Keratinocyte (primary cell): ENCODE data around the gene OTOGL. TPM values are rescaled to one million over a fixed set of nuclear protein-coding genes. Genes with fewer than 3 reads are reported as not detected.

ENCODE experiments used
- DNase-seq: peaks from one replicate; pipeline ENCODE4 v3.0.0-alpha.2; 2011; ENCODE audit warnings: low read depth, missing footprints, low spot score
- FAIRE-seq: peaks from 2 replicates; lab custom pipeline; 2011; peaks lifted over from hg19 to GRCh38; lab: Jason Lieb, UNC
- H2AFZ ChIP-seq: 2 replicates; pipeline ENCODE4 v1.6.0; 2012; ENCODE audit warnings: low read length, control low read depth, inconsistent platforms; ENCODE audit not compliant: control insufficient read depth
- H3K27ac ChIP-seq: 2 replicates; pipeline ENCODE4 v1.5.1; 2011; ENCODE audit warnings: low read length; ENCODE audit not compliant: control insufficient read depth, insufficient read depth
- H3K27me3 ChIP-seq: 3 replicates; pipeline ENCODE4 v1.6.0; 2011; ENCODE audit warnings: low read length; ENCODE audit not compliant: control insufficient read depth, insufficient read depth; ENCODE audit errors: extremely low read depth
- H3K36me3 ChIP-seq, 2 experiments: 2 replicates in 1 of 2; 3 replicates in 1 of 2; pipeline ENCODE4 v1.5.1; 2011; ENCODE audit warnings: low read length in 2 of 2, mild to moderate bottlenecking in 1 of 2; ENCODE audit not compliant: control insufficient read depth in 2 of 2, insufficient read depth in 2 of 2; ENCODE audit errors: extremely low read depth in 1 of 2
- H3K4me1 ChIP-seq: 3 replicates; pipeline ENCODE4 v1.5.1; 2011; ENCODE audit warnings: low read length; ENCODE audit not compliant: control insufficient read depth, insufficient read depth; ENCODE audit errors: extremely low read depth
- H3K4me2 ChIP-seq: 3 replicates; pipeline ENCODE4 v1.6.0; 2011; ENCODE audit warnings: low read depth, low read length; ENCODE audit not compliant: control insufficient read depth, insufficient read depth; ENCODE audit errors: extremely low read depth
- H3K4me3 ChIP-seq, 3 experiments: fragments of 200-600 bp in 1 of 3; sonication (generic) in 1 of 3; 2 replicates in 2 of 3; 3 replicates in 1 of 3; pipeline ENCODE4 v1.5.1; 2011 to 2016; ENCODE audit warnings: low read length in 3 of 3, mild to moderate bottlenecking in 3 of 3, control low read depth in 2 of 3, inconsistent platforms in 1 of 3, low read depth in 1 of 3, mixed read lengths in 1 of 3, mixed run types in 1 of 3, moderate library complexity in 1 of 3; ENCODE audit not compliant: control insufficient read depth in 2 of 3, insufficient read depth in 2 of 3; ENCODE audit errors: extremely low read depth in 1 of 3
- H3K79me2 ChIP-seq: 2 replicates; pipeline ENCODE4 v1.6.0; 2012; ENCODE audit warnings: low read length; ENCODE audit not compliant: control insufficient read depth, insufficient read depth
- H3K9ac ChIP-seq: 3 replicates; pipeline ENCODE4 v1.6.0; 2011; ENCODE audit warnings: low read length; ENCODE audit not compliant: control insufficient read depth, insufficient read depth; ENCODE audit errors: extremely low read depth
- H3K9me1 ChIP-seq: 3 replicates; pipeline ENCODE4 v1.6.0; 2011; ENCODE audit warnings: low read length; ENCODE audit not compliant: control insufficient read depth, insufficient read depth; ENCODE audit errors: extremely low read depth
- H3K9me3 ChIP-seq: 2 replicates; pipeline ENCODE4 v1.5.1; 2012; ENCODE audit warnings: low read depth, low read length; ENCODE audit not compliant: control insufficient read depth
- H4K20me1 ChIP-seq: 3 replicates; pipeline ENCODE4 v1.6.0; 2011; ENCODE audit warnings: low read length; ENCODE audit not compliant: control insufficient read depth, insufficient read depth; ENCODE audit errors: extremely low read depth
- CTCF ChIP-seq, 3 experiments: IDR thresholded peaks in 1 of 3; conservative IDR thresholded peaks in 1 of 3; optimal IDR thresholded peaks in 1 of 3; 2 replicates in 2 of 3; 3 replicates in 1 of 3; pipeline versions ENCODE3 to v1.5.1; 2011; ENCODE audit warnings: low read length in 3 of 3, mild to moderate bottlenecking in 3 of 3, moderate library complexity in 2 of 3, control low read depth in 1 of 3, inconsistent platforms in 1 of 3; ENCODE audit not compliant: insufficient read depth in 2 of 3; ENCODE audit errors: extremely low read depth in 1 of 3
- EZH2 ChIP-seq: IDR thresholded peaks from one replicate; pipeline ENCODE4 v1.6.1; 2012; ENCODE audit warnings: inconsistent platforms, mild to moderate bottlenecking, low read length, moderate library complexity
- dilution Hi-C: fragments of 300-500 bp; cut with MboI; formaldehyde crosslinking; loops from one replicate; pipeline ENCODE4 v1.7.0; 2020; ENCODE audit warnings: low sequenced_read_pairs; ENCODE audit not compliant: extremely low pct_ligation_motif_present
- polyA plus RNA-seq, 5 experiments: library from polyadenylated mRNA; depleted of rRNA in 3 of 5; stranded (reverse) in 3 of 5; stranded (forward) in 1 of 5; unstranded in 1 of 5; fragments of >200 nt; gene quantifications; 1 replicate in 1 of 5; 2 replicates in 3 of 5; 3 replicates in 1 of 5; pipeline versions ENCODE4 v1.2.1 to v1.2.3, GENCODE V29; 2011 to 2012; ENCODE audit warnings: missing spikeins in 2 of 5, low read depth in 1 of 5, low replicate concordance in 1 of 5

Gene OTOGL
- polyA plus RNA-seq, 1 donor (not counting 4 experiments of a cell fraction or from before 2014, with no cell fraction given): 0.08 TPM

DNA sequence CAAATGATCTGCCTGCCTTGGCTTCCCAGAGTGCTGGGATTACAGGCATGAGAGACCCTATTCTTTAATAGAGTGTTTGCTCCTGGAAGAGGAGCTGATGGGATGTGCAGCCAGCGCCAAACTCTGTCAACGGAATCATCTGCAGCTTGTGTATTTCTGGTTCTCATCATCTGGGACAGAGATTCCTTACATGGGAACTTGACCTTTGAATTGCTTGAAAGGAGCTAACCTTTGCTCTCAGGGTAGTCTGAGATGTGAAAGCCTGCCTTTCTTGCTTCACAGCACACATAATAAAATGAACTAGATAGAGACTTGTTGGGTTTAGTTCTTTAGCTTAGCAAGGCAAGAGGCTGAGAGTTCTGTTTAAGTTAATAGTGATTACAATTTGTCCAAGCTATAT, 120.0 kb downstream of the OTOGL start:
- H3K4me1 ChIP-seq: no peaks in the 10 kb centered on the region
- TF ChIP-seq EZH2 (no peak), CTCF (optimal IDR thresholded peaks at IDR 0.05 in 1 of 3, IDR thresholded peaks at IDR 0.05 in 1 of 3, conservative IDR thresholded peaks at IDR 0.05 in 1 of 3; ENCODE audit: extremely low read depth in 1 of 3, insufficient read depth in 2 of 3, low read length in 3 of 3) (no peak)
- no peaks in the 10 kb centered on the region for H4K20me1 ChIP-seq
- no peak overlapping the region for H2AFZ ChIP-seq
- dilution Hi-C loops: no loop called here
- no peaks in the 10 kb centered on the region for H3K9me3 ChIP-seq
- H3K4me2 ChIP-seq: no peak overlapping the region
- no peaks in the 10 kb centered on the region for H3K79me2 ChIP-seq
- DNase-seq (no peak), FAIRE-seq (no peak)
- no peak overlapping the region for H3K4me3 ChIP-seq
- H3K9me1 ChIP-seq: no peaks in the 10 kb centered on the region
- H3K36me3 ChIP-seq: no peaks in the 10 kb centered on the region
- H3K27ac ChIP-seq: no peak overlapping the region
- no peak overlapping the region for H3K9ac ChIP-seq
- no peaks in the 10 kb centered on the region for H3K27me3 ChIP-seq

DNA sequence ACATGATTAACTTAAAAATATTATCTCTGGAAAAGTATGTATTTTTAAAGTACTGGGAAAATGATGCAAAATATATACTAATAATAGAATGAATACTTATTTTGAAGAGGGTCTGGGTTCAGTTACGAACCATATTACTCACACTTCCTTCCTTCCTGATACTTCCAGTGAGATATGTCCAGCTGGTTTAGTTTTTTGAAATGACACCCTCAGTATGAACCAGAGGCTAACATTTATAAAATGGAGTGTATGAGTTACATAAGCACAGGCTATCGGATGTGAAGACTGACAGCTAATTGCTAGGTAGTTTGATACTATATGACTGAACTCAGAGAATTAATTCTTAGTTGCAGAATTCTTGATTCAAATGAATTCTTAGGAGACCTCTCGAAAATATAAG, 122.9 kb downstream of the OTOGL start:
- no peak overlapping the region for H3K4me2 ChIP-seq
- FAIRE-seq: no peak
- no peaks in the 10 kb centered on the region for H3K27me3 ChIP-seq
- no peak overlapping the region for H3K4me3 ChIP-seq
- no peak for DNase-seq
- TF ChIP-seq EZH2 (no peak), CTCF (optimal IDR thresholded peaks at IDR 0.05 in 1 of 3, IDR thresholded peaks at IDR 0.05 in 1 of 3, conservative IDR thresholded peaks at IDR 0.05 in 1 of 3; ENCODE audit: extremely low read depth in 1 of 3, insufficient read depth in 2 of 3, low read length in 3 of 3) (no peak)
- no peaks in the 10 kb centered on the region for H3K4me1 ChIP-seq
- H3K79me2 ChIP-seq: no peaks in the 10 kb centered on the region
- no peak overlapping the region for H2AFZ ChIP-seq
- no peaks in the 10 kb centered on the region for H3K9me1 ChIP-seq
- H3K36me3 ChIP-seq: no peaks in the 10 kb centered on the region
- no peaks in the 10 kb centered on the region for H4K20me1 ChIP-seq
- H3K9me3 ChIP-seq: no peaks in the 10 kb centered on the region
- no peak overlapping the region for H3K9ac ChIP-seq
- dilution Hi-C loops: no loop called here
- H3K27ac ChIP-seq: no peak overlapping the region
